Activated CD4-positive, alpha-beta T cell treated with anti-CD3 and anti-CD28 coated beads, Interleukin-2, amount 50 U/mL, for 48 hours (primary cell): ENCODE measurements around the gene TMEM167B.
A peak's percentile ranks its signal among the peaks of the same experiment; 100 is the strongest.

Source experiments
- DNase-seq, 2 experiments: peaks; one replicate each; pipeline ENCODE4 v3.0.0-alpha.2; 2020

The TMEM167B gene

DNA sequence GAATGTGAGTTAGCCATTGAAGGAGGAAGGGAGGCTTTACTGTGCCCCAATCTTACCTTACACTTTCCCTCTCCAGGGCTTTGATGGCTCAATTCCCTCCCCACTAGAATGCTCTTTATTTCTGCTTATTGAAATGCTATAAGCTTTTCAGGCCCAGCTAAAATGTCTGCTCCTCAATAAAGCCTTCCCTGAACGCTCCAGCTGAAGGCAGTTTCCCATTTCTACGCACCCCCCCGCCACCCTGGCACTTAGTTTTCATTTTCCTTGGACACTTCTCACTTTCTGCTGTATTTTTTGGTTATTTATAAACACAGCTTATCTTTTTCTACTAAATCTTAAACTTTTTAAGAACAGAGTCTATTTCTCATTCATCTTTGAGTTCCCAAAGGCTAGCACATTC, 7.1 kb upstream of the TMEM167B start:
- DNase-seq, result no peak

DNA sequence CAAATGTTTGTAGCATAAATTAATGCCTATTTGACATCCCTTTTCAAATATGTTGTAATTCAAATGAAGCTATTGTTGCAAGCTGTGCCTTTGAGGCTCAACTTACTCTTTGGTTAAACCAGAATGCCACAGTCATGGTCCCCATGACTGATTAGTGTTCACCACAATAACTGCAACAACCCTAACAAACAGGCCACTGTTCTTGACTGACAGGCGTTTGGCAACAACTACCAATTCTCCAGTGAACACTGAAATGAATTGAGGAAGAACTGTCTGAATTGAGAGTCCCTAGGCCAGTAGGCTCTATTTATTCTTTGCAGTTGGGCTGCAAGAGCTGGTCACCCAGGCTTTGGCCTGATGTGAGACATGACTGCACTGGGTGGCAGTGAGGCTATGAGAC, 6.6 kb upstream of the TMEM167B start:
- no peak for DNase-seq

DNA sequence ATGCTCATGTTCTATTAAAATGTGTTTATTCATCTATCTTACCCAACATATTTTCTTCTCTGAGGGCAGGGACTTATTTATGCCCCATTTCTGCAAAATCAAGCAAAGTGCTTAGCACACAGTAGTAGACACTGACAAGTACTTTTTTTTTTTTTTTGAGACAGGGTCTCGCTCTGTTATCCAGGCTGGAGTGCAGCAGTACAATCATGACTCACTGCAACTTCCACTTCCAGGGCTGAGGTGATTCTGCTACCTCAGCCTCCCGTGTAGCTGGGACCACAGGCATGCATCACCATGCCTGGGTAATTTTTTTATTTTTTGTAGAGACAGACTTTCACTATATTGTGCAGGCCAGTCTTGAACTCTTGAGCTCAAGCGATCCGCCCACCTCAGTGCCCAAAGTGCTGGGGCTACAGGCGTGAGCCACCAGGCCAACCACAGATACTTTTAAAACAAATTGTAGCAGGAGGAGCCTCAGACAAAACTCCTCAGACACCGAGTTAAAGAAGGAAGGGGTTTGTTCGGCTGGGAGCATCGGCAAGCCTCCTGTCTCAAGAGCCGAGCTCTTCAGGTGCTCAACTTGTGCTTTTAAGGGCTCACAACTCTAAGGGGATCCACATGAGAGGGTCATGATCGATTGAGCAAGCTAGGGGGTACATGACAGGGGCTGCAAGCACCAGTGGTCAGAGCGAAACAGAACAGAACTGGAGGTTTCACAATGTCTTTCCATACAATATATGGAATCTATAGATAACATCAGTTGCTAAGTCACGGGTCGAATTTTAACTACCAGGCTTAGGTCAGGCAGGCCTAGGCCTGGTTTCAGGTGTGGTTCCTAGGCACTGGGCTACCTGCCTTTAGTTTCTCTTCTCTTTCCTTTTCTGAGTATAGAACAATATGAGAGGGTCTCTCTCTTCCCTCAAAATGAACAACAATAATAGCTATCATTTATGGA, 5.7 kb upstream of the TMEM167B start:
- DNase-seq, result no peak

DNA sequence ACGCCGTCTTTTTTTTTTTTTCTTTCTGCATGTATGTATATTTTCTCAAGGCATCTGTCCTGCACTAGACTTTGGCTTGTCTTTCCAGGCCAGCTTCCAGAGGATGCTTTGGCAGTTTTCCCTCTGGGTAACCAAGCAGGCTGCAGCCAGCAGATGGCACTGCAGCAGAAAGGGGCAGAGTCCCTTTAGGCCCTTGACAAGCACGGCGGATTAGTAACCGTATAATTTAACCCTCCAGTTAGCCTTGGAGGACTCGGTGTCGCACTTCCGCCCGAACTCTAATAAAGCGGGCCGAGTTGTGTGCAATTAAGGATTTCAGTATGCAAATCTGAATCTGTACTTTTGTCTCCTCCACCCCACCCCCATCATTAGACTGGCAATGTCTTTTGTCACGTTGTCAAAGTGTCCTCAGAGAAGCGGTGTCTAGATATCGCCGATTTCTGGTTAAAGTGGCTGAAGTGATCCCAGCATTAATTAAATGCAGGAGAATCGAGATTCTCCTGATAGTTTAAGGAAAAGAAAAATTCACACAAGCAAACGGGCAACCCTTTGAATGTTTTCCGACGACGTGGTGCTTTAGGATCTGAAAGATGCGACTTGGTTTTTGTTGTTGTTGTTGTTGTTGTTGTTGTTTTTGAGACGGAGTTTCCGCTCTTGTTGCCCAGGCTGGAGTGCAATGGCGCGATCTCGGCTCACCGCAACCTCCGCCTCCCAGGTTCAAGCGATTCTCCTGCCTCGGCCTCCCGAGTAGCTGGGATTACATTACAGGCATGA, 1.1 kb upstream of the TMEM167B start:
- DNase-seq, result peak; percentile 52 to 61

DNA sequence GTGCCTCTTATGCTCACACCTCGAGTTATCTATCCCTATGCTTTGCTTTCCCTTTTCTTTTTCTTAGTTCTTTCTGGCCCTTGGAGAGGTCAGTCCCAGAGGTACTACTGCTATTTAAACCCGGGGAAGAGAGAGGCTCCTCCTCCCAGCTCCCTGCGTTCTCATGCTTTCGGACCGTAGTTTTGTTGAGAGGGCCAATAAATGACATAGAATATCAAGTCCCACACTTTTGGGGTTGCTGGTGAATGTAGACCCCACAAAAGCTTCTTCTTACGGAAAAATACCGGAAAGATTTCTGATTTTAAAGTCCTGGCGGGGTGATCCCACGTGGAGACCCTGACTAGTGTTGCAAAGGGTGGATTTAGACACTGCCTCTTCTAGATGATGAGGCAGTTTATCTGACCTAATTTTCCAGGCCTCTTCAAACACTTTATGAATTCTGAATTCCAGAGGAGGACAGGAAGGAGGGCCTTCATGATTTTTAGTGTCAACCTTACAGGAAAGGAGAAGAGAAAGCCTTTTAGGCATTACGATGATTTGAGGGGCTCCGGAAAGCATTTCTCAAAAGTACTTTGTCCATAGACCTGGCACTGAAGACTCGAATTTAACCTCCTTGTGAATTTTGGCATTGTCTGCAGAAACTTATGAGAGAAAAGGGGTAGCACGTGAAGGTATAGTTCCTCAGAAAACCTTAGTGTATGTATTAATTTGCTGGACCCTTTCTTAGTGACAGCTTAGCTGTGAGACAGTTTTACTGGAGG, 694 bp downstream of the TMEM167B start:
- no peak for DNase-seq

DNA sequence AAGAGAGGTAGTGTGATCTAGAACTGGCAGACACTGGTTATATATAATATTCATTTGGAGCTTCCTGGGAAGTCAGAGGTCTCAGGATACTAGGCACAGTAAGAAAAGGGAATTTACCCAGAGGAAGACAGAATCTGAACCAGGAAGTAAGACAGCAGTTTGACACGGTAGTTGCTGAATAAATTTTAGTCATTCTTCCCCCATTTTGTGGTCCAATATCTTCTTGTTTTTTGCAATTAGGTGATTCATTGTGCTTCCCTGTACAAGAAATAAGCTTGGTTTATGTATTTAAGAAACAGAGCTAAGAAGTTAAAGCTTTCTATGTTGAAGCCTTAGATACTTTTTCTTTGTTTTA, 1.3 kb downstream of the TMEM167B start:
- DNase-seq, result no peak

DNA sequence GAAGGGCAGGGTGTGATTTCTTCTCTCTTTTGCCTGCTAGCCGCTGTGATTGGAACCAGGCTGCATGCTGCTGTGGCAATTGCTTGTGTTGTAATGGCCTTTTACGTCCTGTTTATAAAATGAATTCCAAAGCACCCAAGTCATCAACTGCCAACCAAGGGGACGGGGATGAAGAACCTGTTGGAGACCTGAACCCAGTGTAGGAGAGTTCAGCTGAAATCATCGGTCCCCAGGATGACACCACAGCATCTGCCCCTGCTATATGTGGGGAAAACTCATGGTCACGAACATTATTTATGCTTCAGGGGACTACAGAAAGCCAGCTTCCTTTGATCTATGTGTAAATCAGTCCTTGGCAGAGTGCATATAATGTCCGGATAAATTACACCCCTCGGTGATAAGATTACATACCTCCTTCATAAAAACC, 3.8 kb downstream of the TMEM167B start:
- DNase-seq, result no peak

DNA sequence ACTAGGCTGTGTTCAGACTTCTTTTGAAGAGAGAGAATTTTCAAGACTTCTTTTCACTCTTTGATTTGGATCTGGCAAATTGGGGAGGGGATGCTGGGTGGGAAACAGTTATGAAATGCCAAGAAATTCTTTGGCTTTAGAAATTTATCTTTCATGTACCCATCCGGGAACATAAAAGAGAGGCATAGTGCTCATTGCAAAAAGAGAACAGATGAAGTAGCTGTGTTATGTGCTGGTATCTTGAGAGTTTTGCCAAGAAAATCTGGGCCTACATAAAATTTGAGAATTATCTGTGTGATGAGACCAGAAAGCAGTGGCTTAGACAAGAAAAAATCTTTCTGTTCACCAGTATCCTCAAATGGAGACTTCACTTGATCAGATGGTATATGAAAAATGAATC, 4.3 kb downstream of the TMEM167B start:
- DNase-seq, result no peak

DNA sequence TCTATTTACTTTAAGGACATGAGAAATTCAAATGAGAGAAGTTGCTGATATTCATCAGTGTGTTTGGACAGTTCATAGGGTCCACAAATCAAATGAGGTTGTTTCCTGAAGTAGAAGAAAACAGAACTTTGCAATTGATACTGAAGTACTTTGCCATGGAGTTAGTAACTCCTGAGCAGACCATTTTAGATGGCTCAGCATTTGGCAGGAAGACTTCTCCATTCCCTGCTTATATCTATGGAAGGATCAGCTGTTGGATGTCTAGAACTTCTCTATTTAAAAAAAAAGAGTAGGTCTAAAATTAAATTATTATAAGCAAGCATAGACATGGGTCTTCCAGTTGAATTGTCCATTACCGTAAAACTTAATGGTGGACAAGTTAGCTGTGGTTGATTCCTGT, 5.1 kb downstream of the TMEM167B start:
- no peak for DNase-seq

DNA sequence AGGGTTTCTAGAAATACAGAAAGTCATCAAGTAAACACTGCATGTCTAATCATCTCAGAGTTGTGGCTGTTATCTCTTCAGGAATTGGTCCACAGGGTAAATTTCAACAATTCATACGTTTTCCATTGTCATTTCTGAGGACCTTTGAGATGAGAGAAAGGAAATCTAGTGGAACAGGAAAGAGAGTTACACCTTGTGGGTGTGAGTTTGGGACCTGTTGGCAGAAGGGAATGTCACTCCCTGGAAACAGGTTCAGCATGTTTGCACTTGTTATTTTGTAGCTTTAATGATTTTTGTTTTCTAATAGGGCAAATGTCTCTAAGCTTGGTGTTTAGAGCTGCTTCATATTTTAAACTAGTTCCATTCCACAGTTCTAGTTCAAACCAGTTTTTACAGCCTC, 5.6 kb downstream of the TMEM167B start:
- no peak for DNase-seq

DNA sequence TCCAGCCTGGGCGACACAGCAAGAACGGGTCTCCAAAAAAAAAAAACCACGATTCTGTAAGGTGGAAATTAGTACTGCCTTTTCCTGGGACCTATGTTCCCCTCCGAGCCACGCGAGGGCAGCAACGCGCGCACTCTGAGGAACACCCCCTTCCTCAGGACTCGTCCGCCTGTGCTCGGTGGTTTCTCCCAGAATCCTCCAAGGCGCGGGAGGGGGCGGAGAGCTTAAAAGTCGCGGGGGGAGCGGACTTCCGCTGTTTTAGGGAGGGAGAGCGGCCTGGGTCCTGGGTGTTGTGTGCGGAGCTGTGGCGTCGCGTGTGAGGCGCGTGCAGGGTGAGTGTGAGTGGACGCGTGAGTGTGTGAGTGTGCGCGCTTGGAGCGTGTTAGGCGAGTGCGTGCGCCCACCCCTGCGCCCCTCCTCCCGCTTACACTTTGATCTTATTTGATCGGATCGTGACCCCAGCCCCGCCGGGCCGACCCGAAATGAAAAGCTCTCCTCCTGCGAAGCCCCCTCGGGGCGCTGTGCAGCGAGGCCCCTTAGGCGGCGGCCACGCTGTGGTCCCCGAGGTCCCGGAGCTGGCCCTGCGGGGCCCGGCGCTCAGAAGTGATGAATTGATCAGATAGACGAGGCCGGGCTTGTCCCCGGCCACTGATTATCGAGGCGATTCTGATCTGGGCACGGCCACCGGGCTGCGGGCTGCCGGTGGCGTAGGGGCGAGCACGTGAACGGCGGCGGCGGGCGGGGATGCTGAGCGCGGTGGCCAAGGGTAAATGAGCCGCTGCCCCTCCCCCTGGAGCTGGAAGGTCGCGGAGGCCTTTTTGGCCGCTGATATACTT, 9.6 kb downstream of the TMEM167B start:
- DNase-seq, result peak; percentile 97 to 98

DNA sequence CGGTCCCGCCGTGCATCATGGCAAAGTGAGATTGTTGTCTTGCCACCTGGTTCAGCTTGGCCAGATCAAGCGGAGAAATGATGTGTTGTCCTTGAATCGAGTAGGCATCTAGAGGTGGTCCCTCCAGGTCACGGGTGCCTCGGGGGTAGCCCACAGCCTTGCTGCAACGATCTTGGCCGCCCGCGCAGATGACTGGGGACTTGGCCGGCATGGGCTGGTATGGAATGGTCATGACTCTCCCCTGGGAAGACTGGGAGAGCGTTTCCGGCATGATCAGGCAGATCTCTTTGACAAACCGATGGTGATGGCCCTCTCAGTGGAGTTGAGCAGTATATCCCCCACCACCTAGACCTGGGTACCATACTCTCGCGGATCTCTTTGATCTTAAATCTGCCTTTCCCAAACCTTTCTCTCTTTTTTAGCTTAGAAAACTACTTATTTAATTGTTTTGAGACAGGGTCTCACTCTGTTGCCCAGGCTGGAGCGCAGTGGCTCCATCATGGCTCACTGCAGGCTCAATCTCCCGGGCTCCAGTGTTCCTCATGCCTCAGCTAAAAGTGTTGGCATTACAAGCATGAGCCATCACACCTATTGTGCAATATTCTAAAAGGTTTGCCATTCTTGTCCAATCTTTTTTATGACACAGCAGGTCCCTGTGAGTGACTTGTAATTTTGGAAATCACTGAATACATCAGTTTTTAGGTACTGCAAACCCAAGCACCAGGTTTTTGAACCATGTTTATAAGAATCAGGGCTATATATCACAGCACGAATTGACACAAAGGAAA, 14.0 kb downstream of the TMEM167B start:
- no peak for DNase-seq

DNA sequence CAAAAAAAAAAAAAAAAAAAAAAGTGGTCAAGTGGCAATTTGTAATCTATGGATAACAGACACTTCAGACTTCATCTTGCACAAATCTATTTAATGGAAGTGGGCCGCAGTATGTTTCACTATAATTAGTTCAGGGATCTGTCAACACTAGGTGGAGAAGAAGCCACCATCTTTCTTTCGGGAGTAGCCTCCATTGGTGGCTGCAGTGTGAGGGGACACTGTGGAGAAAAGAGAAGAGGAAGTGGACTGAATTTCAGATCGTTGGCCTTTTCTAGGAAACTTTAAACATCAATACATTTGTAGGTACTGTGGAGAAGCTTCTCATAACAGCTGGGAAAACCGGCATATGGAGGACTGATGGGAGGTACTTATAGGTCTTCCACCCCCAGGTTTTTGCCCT, 15.3 kb downstream of the TMEM167B start:
- no peak for DNase-seq

DNA sequence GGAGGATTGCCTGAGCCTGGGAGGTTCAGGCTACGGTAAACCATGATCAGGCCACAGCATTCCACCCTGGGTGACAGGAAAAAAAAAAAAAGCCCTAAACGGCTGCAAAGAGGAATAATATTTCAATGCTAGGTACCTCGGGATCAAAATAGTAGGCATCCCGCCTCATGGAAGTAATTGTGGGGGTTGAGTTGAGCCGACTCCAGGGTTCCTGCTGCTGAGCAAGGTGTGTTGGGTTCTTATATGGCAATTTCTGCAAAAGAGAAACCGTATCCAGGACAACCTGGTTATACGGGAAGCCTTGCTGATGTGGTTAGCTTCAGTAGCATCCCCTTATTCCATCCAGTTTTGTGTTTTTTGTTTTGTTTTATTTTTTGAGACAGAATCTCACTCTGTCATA, 17.2 kb downstream of the TMEM167B start:
- no peak for DNase-seq

DNA sequence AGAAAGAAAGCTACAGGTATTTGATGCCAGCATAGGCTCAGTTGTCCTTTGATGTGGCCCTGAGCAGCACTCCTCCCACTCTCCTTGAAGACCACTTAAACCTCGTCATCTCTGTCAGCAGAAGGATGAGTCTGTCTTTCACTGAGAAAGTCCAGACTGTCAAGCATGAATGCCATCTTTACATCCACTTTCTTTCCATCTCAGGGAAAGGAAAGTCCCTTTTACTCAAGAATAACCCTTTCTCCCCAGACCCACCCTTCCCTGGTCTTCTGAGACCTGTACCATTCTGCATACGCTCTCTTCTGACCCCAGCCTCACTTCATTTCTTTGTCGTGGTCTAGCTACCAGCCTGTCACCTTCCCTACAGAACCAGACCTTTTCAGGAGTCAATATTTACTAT, 19.3 kb downstream of the TMEM167B start:
- no peak for DNase-seq

DNA sequence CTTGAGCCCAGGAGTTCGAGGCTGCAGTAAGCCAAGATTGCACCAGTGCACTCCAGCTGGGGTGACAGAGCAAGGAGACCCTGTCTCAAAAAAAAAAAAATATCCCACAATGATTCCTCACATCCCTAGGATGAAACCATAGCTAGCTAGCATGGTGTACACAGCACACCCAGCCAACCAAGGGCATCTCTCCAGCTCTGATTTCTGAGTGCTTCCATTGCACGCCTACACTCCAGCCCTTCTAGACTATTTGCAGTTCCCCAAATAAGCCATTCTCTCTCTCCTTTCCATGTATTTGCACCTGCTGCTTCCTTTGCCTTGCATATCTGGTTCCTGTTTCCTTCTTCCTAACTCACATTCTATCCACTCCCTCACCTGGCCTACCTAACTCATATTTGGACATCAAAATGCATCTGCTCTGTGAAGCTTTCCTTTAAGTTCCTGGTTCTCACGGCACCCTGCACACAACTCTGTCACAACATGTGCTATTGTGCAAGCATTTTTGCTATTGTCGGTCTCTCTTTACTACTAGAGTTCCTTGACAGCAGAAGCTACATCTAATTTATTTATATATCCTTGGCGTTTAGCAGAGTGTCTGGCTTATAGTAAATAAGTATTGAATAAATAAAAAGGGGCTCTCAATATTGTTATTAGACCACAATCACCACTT, 21.0 kb downstream of the TMEM167B start:
- DNase-seq, result no peak

DNA sequence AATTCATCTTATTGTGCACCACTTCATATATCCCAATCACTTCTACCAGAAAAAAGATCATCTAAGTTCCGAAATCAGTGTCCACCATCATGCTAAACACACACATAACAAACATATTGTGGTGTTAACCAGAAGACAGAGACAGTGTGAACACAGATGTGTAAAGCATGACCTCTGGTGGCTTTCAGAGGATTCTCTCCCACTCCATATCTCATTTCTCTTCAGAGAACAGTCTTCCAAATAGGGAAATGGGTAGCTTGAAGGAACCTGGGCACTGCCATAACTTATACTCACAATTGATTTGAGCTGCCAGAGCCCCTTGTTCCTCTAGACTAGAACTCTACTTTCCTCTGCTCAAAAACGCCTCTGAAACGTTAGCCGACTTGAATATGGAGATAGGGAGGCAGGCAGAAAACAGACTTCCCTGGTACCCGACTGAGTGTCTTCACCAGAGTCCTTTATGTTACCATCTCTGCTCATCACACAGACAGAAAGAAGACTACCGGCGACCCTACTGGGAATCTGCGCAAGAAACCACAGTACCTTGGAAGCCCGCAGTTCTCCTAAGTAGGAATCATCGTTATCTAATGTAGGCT, 21.6 kb downstream of the TMEM167B start:
- DNase-seq, result no peak

DNA sequence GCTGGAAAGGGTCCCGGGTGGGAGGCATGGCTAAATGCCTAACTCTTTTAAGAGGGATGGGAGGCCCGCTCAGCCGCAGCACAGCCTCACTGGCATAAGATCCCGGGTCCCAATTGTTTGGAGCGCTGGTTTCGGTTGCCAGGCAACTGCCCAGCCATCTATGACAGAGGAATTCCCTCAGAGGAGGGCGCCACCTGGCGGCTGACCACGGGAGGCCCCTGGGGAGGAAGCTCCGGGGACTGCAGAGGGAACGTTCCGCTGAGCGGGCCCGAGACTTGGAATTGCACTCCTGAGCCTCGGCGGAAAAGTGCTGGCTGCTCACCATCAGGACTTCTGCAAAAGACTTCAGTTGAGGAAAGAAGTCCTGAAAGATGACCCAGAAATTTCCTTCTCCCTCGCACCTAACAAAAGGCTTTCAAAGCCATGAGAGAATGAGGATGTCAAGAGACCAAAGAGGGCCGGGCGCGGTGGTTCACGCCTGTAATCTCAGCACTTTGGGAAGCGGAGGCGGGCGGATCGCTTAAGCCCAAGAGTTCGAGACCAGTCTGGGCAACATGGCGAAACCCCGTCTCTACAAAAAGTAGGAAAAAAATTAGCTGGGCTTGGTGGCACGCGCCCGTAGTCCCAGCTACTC, 22.2 kb downstream of the TMEM167B start:
- peak; percentile 95 to 96 for DNase-seq

DNA sequence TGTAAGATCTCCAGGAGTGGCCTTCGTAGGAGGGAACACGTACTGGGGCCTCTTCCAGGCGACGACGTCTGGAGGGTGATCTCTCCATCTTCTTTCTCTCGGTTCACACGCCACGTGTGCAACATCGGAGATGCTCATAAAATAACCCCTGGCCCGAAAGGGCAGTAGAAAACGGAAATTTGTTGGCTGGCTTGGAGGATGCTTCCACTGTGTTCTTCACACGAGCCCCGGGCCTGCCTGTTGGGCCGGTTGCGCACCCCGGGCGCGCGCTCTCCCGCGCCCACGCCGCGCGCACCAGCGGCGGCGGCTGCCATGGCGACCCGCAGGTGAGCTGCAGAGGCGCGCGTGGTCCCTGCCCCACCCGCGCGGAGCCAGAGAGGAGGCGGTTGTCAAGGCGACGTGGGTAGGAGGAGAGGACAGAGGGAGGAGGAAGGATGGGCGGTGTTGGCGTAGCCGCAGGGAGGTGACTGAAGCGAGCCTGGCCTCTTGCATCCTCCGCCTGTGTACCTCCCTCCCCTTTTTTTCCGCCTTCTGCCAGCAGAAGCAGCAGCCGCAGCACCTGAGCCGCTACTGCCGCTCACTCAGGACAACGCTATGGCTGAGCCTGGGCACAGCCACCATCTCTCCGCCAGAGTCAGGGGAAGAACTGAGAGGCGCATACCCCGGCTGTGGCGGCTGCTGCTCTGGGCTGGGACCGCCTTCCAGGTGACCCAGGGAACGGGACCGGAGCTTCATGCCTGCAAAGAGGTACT, 23.2 kb downstream of the TMEM167B start, which contains the start of gene ELAPOR1:
Gene ELAPOR1, plus strand, starts transcription at position 526 of the 752 bp plus-strand sequence. Its CDS starts 69 bp downstream, at position 595.
- peak; percentile 78 to 84 for DNase-seq
